GM19328 (cell line): ENCODE measurements around the gene COL5A1.

Experiments
- ATAC-seq: cut with Tn5 transposase; IDR thresholded peaks from one replicate; pipeline ENCODE4 v1.9.1; 2021; ENCODE audit warnings: mild to moderate bottlenecking, moderate library complexity; ENCODE audit not compliant: unreplicated experiment

The COL5A1 gene

GRCh38 chr9:134606951-134607731 is 34.5 kb upstream of the COL5A1 start:
- no peak for ATAC-seq

- no peak for ATAC-seq
Observed at GRCh38 chr9:134607971-134608370, 33.6 kb upstream of the COL5A1 start.

DNA sequence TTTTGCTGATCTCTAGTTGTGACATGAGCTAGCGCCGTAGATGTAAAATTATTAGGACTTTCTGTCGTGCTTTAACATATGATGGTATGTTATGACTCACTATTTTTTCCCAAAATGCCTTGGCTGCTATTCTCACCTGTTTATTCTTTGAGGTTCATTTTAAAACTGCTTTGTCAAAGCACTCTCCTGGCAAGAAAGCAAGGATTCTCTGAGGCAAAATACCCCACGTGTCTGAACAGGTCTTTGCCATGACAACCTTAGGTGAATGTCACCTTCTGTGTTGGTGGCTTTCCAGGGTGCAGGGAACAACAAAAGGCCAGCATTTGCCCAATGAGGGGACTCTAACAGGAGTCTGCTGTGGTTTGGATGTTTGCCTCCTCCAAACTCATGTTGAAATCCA is 30.6 kb upstream of the COL5A1 start:
- ATAC-seq, result no peak

GRCh38 chr9:134612309-134612708 is 29.3 kb upstream of the COL5A1 start:
- no peak for ATAC-seq

- no peak for ATAC-seq
Observed at GRCh38 chr9:134612715-134613114, 28.9 kb upstream of the COL5A1 start.

- ATAC-seq, result no peak
Observed at GRCh38 chr9:134614256-134614655, 27.3 kb upstream of the COL5A1 start.

GRCh38 chr9:134616341-134616740 is 25.3 kb upstream of the COL5A1 start:
- no peak for ATAC-seq

DNA sequence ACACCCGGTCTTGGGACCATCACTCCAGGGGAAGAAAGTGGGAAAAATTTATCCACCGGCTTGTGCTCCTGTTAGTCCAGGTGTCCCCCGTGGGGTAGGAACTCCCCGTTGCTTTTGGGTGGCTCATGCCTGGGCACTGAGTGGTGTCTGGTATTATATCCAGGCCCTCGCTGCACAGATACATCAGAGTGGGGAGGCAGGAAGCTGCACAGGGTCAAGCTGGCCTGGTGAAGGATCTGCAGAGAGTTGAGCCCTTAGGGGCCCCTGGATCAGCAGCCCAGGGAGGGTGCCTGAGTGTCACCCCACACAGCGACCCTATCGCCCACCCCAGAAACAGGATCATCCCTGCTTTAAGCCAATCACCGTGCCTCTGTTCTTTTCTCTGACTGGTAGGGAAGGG is 24.4 kb upstream of the COL5A1 start:
- no peak for ATAC-seq

DNA sequence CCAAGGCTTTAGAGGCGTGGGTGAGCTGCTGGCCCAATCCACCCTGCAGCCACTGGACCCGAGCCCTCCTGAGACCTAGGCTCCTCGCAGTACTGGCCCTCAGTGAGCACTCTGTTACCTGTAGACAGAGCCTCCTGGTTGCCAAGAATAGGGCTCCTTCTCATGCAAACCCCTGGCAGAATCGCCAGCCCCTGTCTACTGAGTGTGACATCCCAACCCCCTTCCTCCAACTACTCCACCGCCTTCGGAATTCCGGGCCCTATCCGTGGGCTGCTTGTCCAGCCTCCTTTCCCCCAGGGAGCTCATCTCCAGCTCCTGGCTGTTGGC is 23.8 kb upstream of the COL5A1 start:
- ATAC-seq, result no peak

GRCh38 chr9:134618163-134618832 is 23.3 kb upstream of the COL5A1 start:
- no peak for ATAC-seq

DNA sequence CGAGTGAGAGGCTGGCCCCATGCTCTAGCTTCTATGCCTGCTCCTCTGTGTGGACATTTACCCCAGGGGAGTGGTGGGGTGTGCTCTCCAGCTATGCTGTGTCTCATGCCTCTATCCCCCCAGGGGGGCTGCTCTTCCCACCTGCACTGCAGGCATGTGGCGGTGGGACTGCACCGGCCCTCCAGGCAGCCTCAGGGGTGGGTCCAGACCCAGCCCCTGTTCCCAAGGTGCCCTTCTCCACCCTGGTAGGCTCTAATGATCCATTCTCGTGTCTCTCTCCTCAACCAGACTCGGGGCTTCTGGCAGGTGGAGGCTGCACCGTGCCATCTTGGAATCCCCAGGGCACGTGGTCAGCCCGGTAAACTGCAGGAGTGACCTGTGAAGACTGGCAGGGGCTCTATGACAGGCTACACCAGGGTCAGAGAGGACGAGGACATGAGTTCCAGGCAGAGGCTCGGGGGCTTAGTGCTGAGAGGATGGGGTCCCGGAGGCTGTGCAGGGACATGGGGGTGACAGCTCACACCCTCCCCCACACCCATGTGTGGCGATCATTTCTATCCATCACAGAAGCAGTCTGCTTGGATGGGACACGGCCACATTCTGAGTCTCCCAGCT is 22.7 kb upstream of the COL5A1 start:
- ATAC-seq, result no peak

GRCh38 chr9:134619448-134619982 is 22.1 kb upstream of the COL5A1 start:
- no peak for ATAC-seq

DNA sequence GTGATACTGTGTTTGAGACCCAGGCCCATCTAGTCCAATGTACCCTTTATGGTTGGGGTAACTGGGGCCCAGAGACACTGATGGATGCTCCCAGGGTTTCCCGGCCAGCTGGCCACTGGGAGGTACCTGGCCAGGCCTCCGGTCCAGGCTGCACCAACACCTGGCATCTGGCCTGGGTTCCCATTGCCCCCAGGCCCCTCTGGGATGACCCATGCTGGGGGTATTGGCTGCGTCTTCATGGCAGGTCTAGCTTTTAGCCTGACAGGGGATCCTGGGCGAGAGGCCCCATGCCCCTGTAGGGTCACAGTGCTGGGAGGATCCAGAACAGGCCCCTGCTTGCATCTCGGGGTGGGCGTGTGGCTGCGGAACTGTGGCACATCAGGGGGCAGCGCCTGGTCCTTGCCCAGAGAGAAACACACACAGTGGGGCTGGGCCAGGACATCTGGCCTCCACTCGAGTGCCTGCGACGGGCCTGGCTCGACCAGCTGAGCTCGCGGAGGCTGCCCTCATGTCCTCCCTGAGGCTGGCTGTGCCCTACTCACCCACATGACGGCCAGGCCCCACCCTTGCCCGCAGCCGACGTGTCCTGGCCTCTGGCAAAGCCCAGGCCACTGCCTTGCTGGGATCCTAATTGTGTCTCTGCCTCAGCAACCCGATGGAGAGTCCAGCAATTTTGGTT is 21.5 kb upstream of the COL5A1 start:
- ATAC-seq, result no peak

- no peak for ATAC-seq
Observed at GRCh38 chr9:134620751-134621557, 20.6 kb upstream of the COL5A1 start.

GRCh38 chr9:134621558-134622110 is 20.0 kb upstream of the COL5A1 start:
- no peak for ATAC-seq

GRCh38 chr9:134622896-134623257 is 18.7 kb upstream of the COL5A1 start:
- no peak for ATAC-seq

DNA sequence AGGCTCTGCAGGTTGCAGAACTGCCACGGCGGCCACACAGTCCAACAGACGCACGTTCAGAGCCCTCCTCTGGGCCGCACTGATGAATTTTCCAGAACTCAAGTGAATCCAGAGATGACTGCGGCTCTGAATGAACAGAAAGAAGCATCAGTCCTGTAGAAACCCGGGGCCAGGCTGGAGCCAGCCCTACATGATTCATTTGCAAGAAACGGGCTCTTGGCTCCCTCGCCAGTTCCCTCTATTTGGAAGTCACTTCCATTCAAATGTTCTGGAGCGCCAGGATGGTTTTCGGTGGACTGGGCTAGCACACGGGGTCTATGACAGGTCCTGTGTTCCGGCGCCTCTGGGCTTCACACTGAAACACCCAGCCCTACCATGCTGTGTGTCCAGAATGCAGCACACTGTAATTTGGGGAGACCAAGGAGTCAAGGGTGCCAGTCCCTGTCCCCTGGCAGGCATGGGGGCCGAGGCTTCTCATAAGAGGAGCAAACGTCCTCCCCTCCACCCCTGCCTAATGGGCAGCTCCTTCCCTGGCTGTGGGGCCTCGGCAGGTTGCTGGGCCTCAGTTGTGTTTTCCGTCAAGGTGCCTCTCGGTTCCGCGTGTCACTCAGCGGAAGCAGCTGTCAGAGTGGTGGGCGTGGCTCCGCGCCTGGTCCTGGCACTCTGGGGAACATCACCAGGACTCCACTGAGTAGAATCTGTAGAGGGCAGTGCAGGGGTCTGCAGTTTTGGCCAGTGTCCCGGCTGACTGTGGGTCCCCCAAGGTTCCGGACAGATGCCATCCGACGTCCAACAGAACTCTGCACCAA is 18.1 kb upstream of the COL5A1 start:
- no peak for ATAC-seq

DNA sequence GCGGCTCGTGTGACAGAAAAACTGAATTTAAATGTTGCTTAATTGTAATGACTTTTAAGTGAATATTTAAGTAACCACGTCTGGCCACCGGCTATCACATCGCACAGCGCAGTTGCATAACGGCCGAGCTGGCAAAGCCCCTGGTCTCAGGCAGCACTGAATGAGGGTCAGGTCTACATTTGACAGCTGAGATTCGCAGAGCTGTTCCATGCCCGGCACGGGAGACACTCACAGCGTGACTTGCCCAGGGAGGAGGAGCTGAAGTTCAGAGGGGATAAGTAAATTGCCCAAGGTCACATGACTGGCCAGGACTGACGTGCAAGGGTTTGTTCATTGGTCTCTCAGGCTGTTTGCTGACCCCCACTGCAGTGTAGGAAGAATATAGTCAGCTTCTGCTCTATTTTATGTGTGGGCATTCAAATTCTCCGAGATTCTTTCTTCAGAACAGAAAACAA is 17.4 kb upstream of the COL5A1 start:
- ATAC-seq, result no peak

GRCh38 chr9:134624621-134625181 is 16.9 kb upstream of the COL5A1 start:
- no peak for ATAC-seq
